Transverse colon (tissue), 4 donors: ENCODE measurements around the gene LCP2. TPM values are rescaled to one million over a fixed set of nuclear protein-coding genes. Genes with fewer than 3 reads are reported as not detected.
A peak's percentile ranks its signal among the peaks of the same experiment; 100 is the strongest.

Experiments used
- DNase-seq: peaks from one replicate; pipeline ENCODE4 v3.0.0-alpha.2; 2019
- H3K27ac ChIP-seq, 4 donors: fragments of 200-600 bp; sonication (generic); 2 replicates each; pipeline ENCODE4 v1.5.1; 2016 to 2018; ENCODE audit warnings: inconsistent platforms in 4 of 4
- H3K27me3 ChIP-seq: fragments of 200-600 bp; sonication (generic); 2 replicates; pipeline ENCODE4 v1.5.1; 2017; ENCODE audit warnings: inconsistent platforms
- H3K36me3 ChIP-seq, 4 donors: fragments of 200-600 bp; sonication (generic); 2 replicates each; pipeline ENCODE4 v1.5.1; 2017 to 2019; ENCODE audit warnings: inconsistent platforms in 4 of 4
- H3K4me1 ChIP-seq, 4 donors: fragments of 200-600 bp; sonication (generic); 2 replicates each; pipeline ENCODE4 v1.5.1; 2017 to 2020; ENCODE audit warnings: inconsistent platforms in 4 of 4
- H3K4me3 ChIP-seq, 4 donors: fragments of 200-600 bp; sonication (generic); 1 replicate in 1 of 4; 2 replicates in 3 of 4; pipeline versions ENCODE4 v1.5.1 to v1.6.1; 2017 to 2019; ENCODE audit warnings: inconsistent platforms in 4 of 4
- H3K9me3 ChIP-seq, 2 donors: fragments of 200-600 bp; sonication (generic); 2 replicates each; pipeline ENCODE4 v1.5.1; 2017 to 2019; ENCODE audit warnings: inconsistent platforms in 2 of 2
- EP300 ChIP-seq: sonication (generic); formaldehyde crosslinking; IDR thresholded peaks from one replicate; pipeline ENCODE4 v1.6.1; 2017; ENCODE audit warnings: antibody characterized with exemption, low read depth
- POLR2A ChIP-seq: fragments of 450-650 bp; IDR thresholded peaks from one replicate; pipeline ENCODE4 v1.6.1; 2016; ENCODE audit warnings: antibody characterized with exemption, mild to moderate bottlenecking, moderate library complexity
- POLR2AphosphoS5 ChIP-seq, 3 donors: sonication (generic); formaldehyde crosslinking; IDR thresholded peaks; one replicate each; pipeline ENCODE4 v1.6.1; 2016; ENCODE audit warnings: antibody characterized with exemption in 3 of 3
- WGBS, 2 donors: methylation state at CpG; one replicate each; pipeline ENCODE4 v1.1.5; 2018; ENCODE audit warnings: low coverage in 1 of 2; 5-methylcytosine and 5-hydroxymethylcytosine counted together
- in situ Hi-C, 4 donors: fragments of 200-750 bp; cut with MboI; loops; one replicate each; pipeline versions ENCODE4 v1.15.0 to v1.15.1; 2017; ENCODE audit warnings: low sequenced_read_pairs in 3 of 4, low pct_ligation_motif_present in 1 of 4, low pct_unique_long_range_greater_than_20kb in 1 of 4
- intact Hi-C: fragments of 100-400 bp; cut with DNase I; formaldehyde crosslinking; loops from one replicate; pipeline ENCODE4 v1.15.1; 2023; ENCODE audit warnings: low total_unique reads
- total RNA-seq, 4 donors: library from RNA; depleted of rRNA; stranded (reverse); fragments of >200 nt; gene quantifications; one replicate each; pipeline ENCODE4 v1.1.0, GENCODE V29; 2016
- TF ChIP-seq, protein P1 (sequence below), 5 experiments: fragments of 200-600 bp in 3 of 5; fragments of 450-650 bp in 2 of 5; sonication (generic) in 3 of 5; IDR thresholded peaks; 1 replicate in 2 of 5; 2 replicates in 3 of 5; pipeline ENCODE4 v1.5.1; 2016 to 2017; ENCODE audit warnings: antibody characterized with exemption in 5 of 5, inconsistent platforms in 3 of 5, mild to moderate bottlenecking in 2 of 5, moderate library complexity in 1 of 5

LCP2 gene
- total RNA-seq, 4 donors from 2014 or later, result 2.6 to 33.0 (median 23.3) TPM

- Histone ChIP-seq H3K9me3 (no peaks in the 10 kb centered on the region), H3K27me3 (no peaks in the 10 kb centered on the region), H3K27ac (peak overlapping the region in 2 of 4 donors; percentile 49 to 67), H3K36me3 (no peaks in the 10 kb centered on the region), H3K4me3 (no peak overlapping the region), H3K4me1 (peaks cover 0 to 38% (median 6%) of the 10 kb centered on the region in 4 donors)
- TF ChIP-seq, protein P1, sequence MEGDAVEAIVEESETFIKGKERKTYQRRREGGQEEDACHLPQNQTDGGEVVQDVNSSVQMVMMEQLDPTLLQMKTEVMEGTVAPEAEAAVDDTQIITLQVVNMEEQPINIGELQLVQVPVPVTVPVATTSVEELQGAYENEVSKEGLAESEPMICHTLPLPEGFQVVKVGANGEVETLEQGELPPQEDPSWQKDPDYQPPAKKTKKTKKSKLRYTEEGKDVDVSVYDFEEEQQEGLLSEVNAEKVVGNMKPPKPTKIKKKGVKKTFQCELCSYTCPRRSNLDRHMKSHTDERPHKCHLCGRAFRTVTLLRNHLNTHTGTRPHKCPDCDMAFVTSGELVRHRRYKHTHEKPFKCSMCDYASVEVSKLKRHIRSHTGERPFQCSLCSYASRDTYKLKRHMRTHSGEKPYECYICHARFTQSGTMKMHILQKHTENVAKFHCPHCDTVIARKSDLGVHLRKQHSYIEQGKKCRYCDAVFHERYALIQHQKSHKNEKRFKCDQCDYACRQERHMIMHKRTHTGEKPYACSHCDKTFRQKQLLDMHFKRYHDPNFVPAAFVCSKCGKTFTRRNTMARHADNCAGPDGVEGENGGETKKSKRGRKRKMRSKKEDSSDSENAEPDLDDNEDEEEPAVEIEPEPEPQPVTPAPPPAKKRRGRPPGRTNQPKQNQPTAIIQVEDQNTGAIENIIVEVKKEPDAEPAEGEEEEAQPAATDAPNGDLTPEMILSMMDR (IDR thresholded peaks at IDR 0.05), result no peak
- no peak for TF ChIP-seq EP300
- TF ChIP-seq POLR2AphosphoS5 (IDR thresholded peaks at IDR 0.05), result no peak
- TF ChIP-seq POLR2A, result no peak
- in situ Hi-C loops, result no loop called here
- WGBS, 2 donors, result 83 to 93% methylated on average over 2 of the region's 2 CpGs
- intact Hi-C loops, result no loop called here
- DNase-seq, result no peak
Observed at GRCh38 chr5:170308686-170309085, 11.1 kb upstream of the LCP2 start.

- in situ Hi-C loops (no loop called here), intact Hi-C loops (no loop called here)
- Histone ChIP-seq H3K36me3 (no peaks in the 10 kb centered on the region), H3K4me1 (peaks cover 0 to 40% (median 6%) of the 10 kb centered on the region in 4 donors), H3K4me3 (no peak overlapping the region), H3K27me3 (no peaks in the 10 kb centered on the region), H3K9me3 (no peaks in the 10 kb centered on the region), H3K27ac (peak overlapping the region; percentile 44 to 71 (median 58))
- 51 to 85% methylated on average over 4 to 15 of the region's 15 CpGs for WGBS, 2 donors
- TF ChIP-seq POLR2AphosphoS5 (IDR thresholded peaks at IDR 0.05) (peak; percentile 62 to 76 (median 71)), EP300 (peak; percentile 90), POLR2A (no peak)
- TF ChIP-seq, protein P1 (IDR thresholded peaks at IDR 0.05), result no peak
- DNase-seq, result peak; percentile 52
Observed at GRCh38 chr5:170307575-170308465, 10.2 kb upstream of the LCP2 start.

DNA sequence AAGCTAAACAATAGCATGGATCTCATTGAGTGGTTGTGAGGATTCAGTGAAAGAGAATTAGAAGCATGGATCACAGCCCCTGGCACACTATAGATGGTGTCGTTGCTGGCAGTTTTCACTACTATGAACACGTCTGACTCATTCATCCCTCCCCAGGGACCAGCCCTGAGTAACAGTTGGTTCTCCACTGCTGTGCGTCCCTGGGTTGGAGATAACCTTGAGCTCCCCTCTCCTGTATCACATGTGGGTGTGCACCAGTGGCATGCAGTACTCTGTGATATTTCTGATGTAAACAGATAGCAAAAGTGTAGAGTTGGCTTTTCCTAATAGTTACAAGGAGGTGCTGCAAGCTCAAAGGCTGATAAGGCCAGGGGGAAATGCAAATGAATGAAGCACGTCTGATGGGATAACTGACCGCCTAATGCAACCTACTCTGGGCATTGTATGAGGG, 8.8 kb upstream of the LCP2 start:
- 0 to 66% methylated on average over 1 to 5 of the region's 5 CpGs for WGBS, 2 donors
- TF ChIP-seq, protein P1 (IDR thresholded peaks at IDR 0.05), result no peak
- TF ChIP-seq EP300 (no peak), POLR2AphosphoS5 (IDR thresholded peaks at IDR 0.05) (no peak), POLR2A (no peak)
- Histone ChIP-seq H3K9me3 (no peaks in the 10 kb centered on the region), H3K27ac (peak overlapping the region in 3 of 4 donors; percentile 32 to 56 (median 55)), H3K27me3 (no peaks in the 10 kb centered on the region), H3K4me3 (no peak overlapping the region), H3K36me3 (no peaks in the 10 kb centered on the region), H3K4me1 (peaks cover 0 to 38% (median 5%) of the 10 kb centered on the region in 4 donors)
- no peak for DNase-seq
- intact Hi-C loops (no loop called here), in situ Hi-C loops (no loop called here)

- Histone ChIP-seq H3K4me1 (peaks cover 0 to 37% (median 5%) of the 10 kb centered on the region in 4 donors), H3K36me3 (no peaks in the 10 kb centered on the region), H3K9me3 (no peaks in the 10 kb centered on the region), H3K27ac (no peak overlapping the region), H3K4me3 (no peak overlapping the region), H3K27me3 (no peaks in the 10 kb centered on the region)
- in situ Hi-C loops, result no loop called here
- TF ChIP-seq POLR2A, result no peak
- 84 to 89% methylated on average over 1 to 3 of the region's 3 CpGs for WGBS, 2 donors
- intact Hi-C loops, result no loop called here
- no peak for DNase-seq
Observed at GRCh38 chr5:170305646-170306025, 8.1 kb upstream of the LCP2 start.
